ENCODE measurements around the gene NLK. TPM values are rescaled to one million over a fixed set of nuclear protein-coding genes. Genes with fewer than 3 reads are reported as not detected.

NLK gene
- total and polyA plus RNA-seq, 10 of the 15 experiments (the other 5 are each of a cell fraction or from before 2014, with no cell fraction given), result 5.0 to 22.9 (median 15.0) TPM

- TF ChIP-seq IRF3 (IDR thresholded peaks at IDR 0.05) (no peak), E4F1 (IDR thresholded peaks at IDR 0.05; ENCODE audit: borderline replicate concordance, partially characterized antibody) (no peak)
- TF ChIP-seq, protein P1, sequence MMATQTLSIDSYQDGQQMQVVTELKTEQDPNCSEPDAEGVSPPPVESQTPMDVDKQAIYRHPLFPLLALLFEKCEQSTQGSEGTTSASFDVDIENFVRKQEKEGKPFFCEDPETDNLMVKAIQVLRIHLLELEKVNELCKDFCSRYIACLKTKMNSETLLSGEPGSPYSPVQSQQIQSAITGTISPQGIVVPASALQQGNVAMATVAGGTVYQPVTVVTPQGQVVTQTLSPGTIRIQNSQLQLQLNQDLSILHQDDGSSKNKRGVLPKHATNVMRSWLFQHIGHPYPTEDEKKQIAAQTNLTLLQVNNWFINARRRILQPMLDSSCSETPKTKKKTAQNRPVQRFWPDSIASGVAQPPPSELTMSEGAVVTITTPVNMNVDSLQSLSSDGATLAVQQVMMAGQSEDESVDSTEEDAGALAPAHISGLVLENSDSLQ (IDR thresholded peaks at IDR 0.05), result no peak
Observed at GRCh38 chr17:27993161-27993695, 49.2 kb upstream of the NLK start (continued).

DNA sequence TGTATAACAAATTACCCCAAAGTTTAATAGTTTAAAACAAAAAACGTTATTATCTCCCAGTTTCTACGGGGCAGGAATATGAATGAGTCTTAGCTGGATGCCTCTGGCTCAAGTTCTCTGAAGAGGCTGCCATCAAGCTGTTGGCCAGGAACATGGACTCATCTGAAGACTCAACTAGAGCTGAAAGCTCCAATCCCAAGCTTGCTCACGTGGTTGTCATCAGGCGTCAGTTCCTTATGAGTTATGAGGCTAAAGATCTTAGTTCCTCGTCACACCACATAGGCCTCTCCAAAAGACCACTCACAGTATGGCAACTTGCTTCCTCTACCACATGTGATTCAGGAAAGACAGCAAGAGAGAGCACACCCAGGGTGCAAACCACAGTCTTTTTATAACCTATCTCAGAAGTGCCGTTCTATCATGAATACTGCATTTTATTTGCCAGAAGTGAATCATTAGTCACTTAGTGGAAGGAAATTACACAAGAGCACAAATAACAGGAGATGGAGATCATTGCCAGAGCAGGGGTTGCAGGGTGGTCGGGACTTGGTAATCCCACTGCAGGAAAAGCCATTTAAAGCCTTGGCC is 48.7 kb upstream of the NLK start:
- FAIRE-seq, result no peak
- in situ Hi-C loops (cut with MboI), result no loop called here
- TF ChIP-seq ZBTB4 (CRISPR knock-in tag; IDR thresholded peaks at IDR 0.05) (no peak), SMAD5 (IDR thresholded peaks at IDR 0.05; ENCODE audit: low read depth) (no peak), ATF7 (IDR thresholded peaks at IDR 0.05; ENCODE audit: low read depth) (no peak)
- TF ChIP-seq, protein P2, sequence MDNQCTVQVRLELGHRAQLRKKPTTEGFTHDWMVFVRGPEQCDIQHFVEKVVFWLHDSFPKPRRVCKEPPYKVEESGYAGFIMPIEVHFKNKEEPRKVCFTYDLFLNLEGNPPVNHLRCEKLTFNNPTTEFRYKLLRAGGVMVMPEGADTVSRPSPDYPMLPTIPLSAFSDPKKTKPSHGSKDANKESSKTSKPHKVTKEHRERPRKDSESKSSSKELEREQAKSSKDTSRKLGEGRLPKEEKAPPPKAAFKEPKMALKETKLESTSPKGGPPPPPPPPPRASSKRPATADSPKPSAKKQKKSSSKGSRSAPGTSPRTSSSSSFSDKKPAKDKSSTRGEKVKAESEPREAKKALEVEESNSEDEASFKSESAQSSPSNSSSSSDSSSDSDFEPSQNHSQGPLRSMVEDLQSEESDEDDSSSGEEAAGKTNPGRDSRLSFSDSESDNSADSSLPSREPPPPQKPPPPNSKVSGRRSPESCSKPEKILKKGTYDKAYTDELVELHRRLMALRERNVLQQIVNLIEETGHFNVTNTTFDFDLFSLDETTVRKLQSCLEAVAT (IDR thresholded peaks at IDR 0.05), result no peak

More for the DNA sequence above, 48.7 kb upstream of the NLK start:
- no TSS peak for BruUV-seq (replicated peaks)
- Histone ChIP-seq H3K9me3 (replicated peaks; ENCODE audit: control insufficient read depth, insufficient read depth, low read length) (no peaks in the 10 kb centered on the region), H2AFZ (ENCODE audit: control insufficient read depth, low read depth, low read length) (no peak overlapping the region), H3K36me3 (ENCODE audit: control insufficient read depth in 2 of 2, insufficient read depth in 2 of 2, low read length in 1 of 2) (no peaks in the 10 kb centered on the region), H4K20me1 (ENCODE audit: control insufficient read depth, insufficient read depth) (no peaks in the 10 kb centered on the region), H3K4me2 (ENCODE audit: control insufficient read depth, insufficient read depth) (no peak overlapping the region), H3K4me1 (ENCODE audit: control insufficient read depth, insufficient read depth, low read length) (no peaks in the 10 kb centered on the region), H3K4me3 (no peak overlapping the region), H3K79me2 (ENCODE audit: control insufficient read depth, insufficient read depth, low read length) (no peaks in the 10 kb centered on the region), H3K27ac (ENCODE audit: control insufficient read depth, insufficient read depth) (no peak overlapping the region), H3K27me3 (replicated peaks in 1 of 2; ENCODE audit: control insufficient read depth in 2 of 2, insufficient read depth in 2 of 2, low read length in 1 of 2) (peaks cover 1 to 2% of the 10 kb centered on the region in 2 experiments; a peak in 2 of 4 replicates), H3K9ac (ENCODE audit: control insufficient read depth, insufficient read depth, low read length) (no peak overlapping the region)
- 33% methylated on average over 7 of the region's 7 CpGs for WGBS (ENCODE audit: insufficient coverage, insufficient replicate concordance, low lambda C conversion rate, missing lambda C conversion rate)
- ChIA-PET SMC1A (ENCODE audit: uncharacterized antibody, unreplicated experiment) (interaction anchor here (1.0 kb wide), 1 partner anchor 12 kb away, joined by 4 read pairs; no protein-coding TSS in a partner anchor), RAD21 (ENCODE audit: unreplicated experiment) (no interaction called here), CTCF (no interaction called here), POLR2A (no interaction called here)
- intact Hi-C loops (cut with micrococcal nuclease; ENCODE audit: unreplicated experiment), result no loop called here
- ATAC-seq, result no peak
- no peak for DNase-seq (ENCODE audit: low read depth, low spot score)

All from GM12878 (cell line).